ENCODE data around the gene RBM18. TPM values are rescaled to one million over a fixed set of nuclear protein-coding genes. Genes with fewer than 3 reads are reported as not detected.

RBM18 gene
- total RNA-seq, 1 experiment from 2014 or later, result 32.5 TPM

DNA sequence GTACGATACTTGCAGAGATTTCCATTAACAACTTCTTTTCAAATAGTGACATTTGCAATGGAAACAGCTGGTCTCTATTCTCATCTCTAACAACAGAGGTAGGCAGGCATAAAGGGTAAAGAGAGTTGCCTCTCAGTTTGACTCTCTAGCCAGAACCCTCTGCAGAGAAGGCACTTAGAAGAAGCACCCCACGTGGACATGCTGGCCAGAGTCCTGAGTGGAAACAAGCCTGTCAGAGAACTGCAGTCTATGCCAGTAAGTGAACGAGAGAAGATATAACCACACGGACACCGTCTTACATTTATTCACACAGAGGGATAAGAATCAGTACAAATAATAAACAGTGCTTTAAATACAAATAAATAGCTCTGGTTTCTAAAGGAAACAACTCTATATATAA lies 24.9 kb downstream of the RBM18 start:
- DNase-seq (ENCODE audit: low read depth, low spot score) (no peak), ATAC-seq (no peak)
- Histone ChIP-seq H3K27ac (ENCODE audit: low read depth, low read length) (no peak overlapping the region), H3K36me3 (ENCODE audit: control insufficient read depth in 1 of 2, insufficient read depth in 2 of 2, low read length in 2 of 2) (peaks cover 21 to 33% of the 10 kb centered on the region in 2 experiments), H3K4me3 (replicated peaks in 1 of 2; ENCODE audit: low read depth in 1 of 2, low read length in 2 of 2) (no peak overlapping the region), H2AFZ (ENCODE audit: low read depth, low read length, poor library complexity, severe bottlenecking) (no peak overlapping the region), H3K9ac (ENCODE audit: low read length) (no peak overlapping the region), H3K27me3 (ENCODE audit: insufficient read depth, low read length) (no peaks in the 10 kb centered on the region), H3K4me2 (ENCODE audit: low read length) (no peak overlapping the region), H3K4me1 (ENCODE audit: control insufficient read depth in 1 of 2, insufficient read depth in 2 of 2, low read length in 2 of 2) (no peaks in the 10 kb centered on the region), H4K20me1 (ENCODE audit: insufficient read depth) (no peaks in the 10 kb centered on the region), H3K9me2 (ENCODE audit: insufficient read depth) (no peaks in the 10 kb centered on the region), H3K9me3 (ENCODE audit: control insufficient read depth in 1 of 2, insufficient read depth in 1 of 2, low read depth in 1 of 2, low read length in 2 of 2) (no peaks in the 10 kb centered on the region), H3K79me2 (ENCODE audit: insufficient read depth, low read length) (no peaks in the 10 kb centered on the region)
- POLR2A ChIA-PET, result no interaction called here
- RAD21 ChIA-PET (ENCODE audit: low non-redundant PET in 1 of 2, low total read pairs in 2 of 2, uncharacterized antibody in 2 of 2, unreplicated experiment in 2 of 2), result no interaction called here
- no peak for TF ChIP-seq POLR2A (IDR thresholded peaks at IDR 0.05; ENCODE audit: borderline replicate concordance, extremely low read depth, insufficient read depth, insufficient read length)
- TF ChIP-seq SP1 (IDR thresholded peaks at IDR 0.05; ENCODE audit: low read depth), result no peak
- TF ChIP-seq, protein P1, sequence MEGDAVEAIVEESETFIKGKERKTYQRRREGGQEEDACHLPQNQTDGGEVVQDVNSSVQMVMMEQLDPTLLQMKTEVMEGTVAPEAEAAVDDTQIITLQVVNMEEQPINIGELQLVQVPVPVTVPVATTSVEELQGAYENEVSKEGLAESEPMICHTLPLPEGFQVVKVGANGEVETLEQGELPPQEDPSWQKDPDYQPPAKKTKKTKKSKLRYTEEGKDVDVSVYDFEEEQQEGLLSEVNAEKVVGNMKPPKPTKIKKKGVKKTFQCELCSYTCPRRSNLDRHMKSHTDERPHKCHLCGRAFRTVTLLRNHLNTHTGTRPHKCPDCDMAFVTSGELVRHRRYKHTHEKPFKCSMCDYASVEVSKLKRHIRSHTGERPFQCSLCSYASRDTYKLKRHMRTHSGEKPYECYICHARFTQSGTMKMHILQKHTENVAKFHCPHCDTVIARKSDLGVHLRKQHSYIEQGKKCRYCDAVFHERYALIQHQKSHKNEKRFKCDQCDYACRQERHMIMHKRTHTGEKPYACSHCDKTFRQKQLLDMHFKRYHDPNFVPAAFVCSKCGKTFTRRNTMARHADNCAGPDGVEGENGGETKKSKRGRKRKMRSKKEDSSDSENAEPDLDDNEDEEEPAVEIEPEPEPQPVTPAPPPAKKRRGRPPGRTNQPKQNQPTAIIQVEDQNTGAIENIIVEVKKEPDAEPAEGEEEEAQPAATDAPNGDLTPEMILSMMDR (IDR thresholded peaks at IDR 0.05 in 2 of 3, conservative IDR thresholded peaks at IDR 0.05 in 1 of 3; ENCODE audit: borderline replicate concordance in 1 of 3, insufficient read depth in 1 of 3, low read depth in 2 of 3, low read length in 2 of 3), result no peak
- no peak for TF ChIP-seq FOSL1 (IDR thresholded peaks at IDR 0.05; ENCODE audit: low read depth)
- no peak for TF ChIP-seq TCF7L2 (IDR thresholded peaks at IDR 0.05; ENCODE audit: borderline replicate concordance, extremely low read depth, insufficient read depth, insufficient read length)
- TF ChIP-seq EGR1 (IDR thresholded peaks at IDR 0.05; ENCODE audit: low read depth), result no peak
- TF ChIP-seq, protein P2, sequence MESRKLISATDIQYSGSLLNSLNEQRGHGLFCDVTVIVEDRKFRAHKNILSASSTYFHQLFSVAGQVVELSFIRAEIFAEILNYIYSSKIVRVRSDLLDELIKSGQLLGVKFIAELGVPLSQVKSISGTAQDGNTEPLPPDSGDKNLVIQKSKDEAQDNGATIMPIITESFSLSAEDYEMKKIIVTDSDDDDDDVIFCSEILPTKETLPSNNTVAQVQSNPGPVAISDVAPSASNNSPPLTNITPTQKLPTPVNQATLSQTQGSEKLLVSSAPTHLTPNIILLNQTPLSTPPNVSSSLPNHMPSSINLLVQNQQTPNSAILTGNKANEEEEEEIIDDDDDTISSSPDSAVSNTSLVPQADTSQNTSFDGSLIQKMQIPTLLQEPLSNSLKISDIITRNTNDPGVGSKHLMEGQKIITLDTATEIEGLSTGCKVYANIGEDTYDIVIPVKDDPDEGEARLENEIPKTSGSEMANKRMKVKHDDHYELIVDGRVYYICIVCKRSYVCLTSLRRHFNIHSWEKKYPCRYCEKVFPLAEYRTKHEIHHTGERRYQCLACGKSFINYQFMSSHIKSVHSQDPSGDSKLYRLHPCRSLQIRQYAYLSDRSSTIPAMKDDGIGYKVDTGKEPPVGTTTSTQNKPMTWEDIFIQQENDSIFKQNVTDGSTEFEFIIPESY (IDR thresholded peaks at IDR 0.05; ENCODE audit: extremely low read depth, insufficient replicate concordance, low read length), result no peak
- no peak for TF ChIP-seq ZNF274 (IDR thresholded peaks at IDR 0.05; ENCODE audit: low read depth, low read length)
- no TSS peak for BruUV-seq (replicated peaks)
- intact Hi-C loops (cut with micrococcal nuclease), result no loop called here
- CTCF ChIA-PET, result no interaction called here

All from HCT116 (cell line).